ENCODE results near the gene OR5AU1. TPM values are rescaled to one million over a fixed set of nuclear protein-coding genes. Genes with fewer than 3 reads are reported as not detected.

Gene OR5AU1
- polyA plus RNA-seq, 3 donors: not detected

DNA sequence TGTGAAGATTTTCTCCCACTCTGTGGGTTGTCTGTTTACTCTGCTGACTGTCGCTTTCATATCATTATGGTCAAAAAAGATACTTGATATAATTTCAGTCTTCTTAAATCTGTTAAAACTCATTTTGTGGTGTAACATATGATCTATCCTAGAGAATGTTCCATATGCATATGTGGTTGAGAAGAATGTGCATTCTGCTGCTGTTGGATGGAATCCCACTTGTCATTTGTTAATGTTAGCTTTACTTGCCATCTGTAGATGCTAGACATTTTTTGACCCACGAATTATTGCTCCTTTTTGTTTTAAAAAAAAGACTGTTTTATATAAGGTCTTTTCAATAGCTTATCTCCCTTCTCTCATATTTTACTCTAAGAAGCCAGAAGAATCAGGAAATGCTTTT lies 26.3 kb upstream of the OR5AU1 start:
- no peak overlapping the region for H3K4me3 ChIP-seq (replicated peaks in 1 of 3; ENCODE audit: low read depth in 2 of 3, low read length in 3 of 3)
- Mint-ChIP-seq H3K36me3 (no peaks in the 10 kb centered on the region), H3K4me3 (no peak overlapping the region), H3K27me3 (ENCODE audit: low read depth in 3 of 3) (peaks cover 0 to 6% (median 0%) of the 10 kb centered on the region in 3 donors), H3K27ac (no peak overlapping the region), H3K9me3 (peaks cover 2 to 14% (median 7%) of the 10 kb centered on the region in 7 donors), H3K4me1 (peaks cover 2% of the 10 kb centered on the region)
- H3K36me3 ChIP-seq (replicated peaks in 1 of 2; ENCODE audit: control insufficient read depth in 1 of 2, insufficient read depth in 2 of 2, low read length in 2 of 2): no peaks in the 10 kb centered on the region
- H3K27ac ChIP-seq (ENCODE audit: low read depth in 1 of 2, low read length in 2 of 2): no peak overlapping the region
- no peaks in the 10 kb centered on the region for H4K20me1 ChIP-seq (ENCODE audit: insufficient read depth, low read length)
- H3K79me2 ChIP-seq (ENCODE audit: insufficient read depth, low read length): no peaks in the 10 kb centered on the region
- H3K4me2 ChIP-seq (replicated peaks; ENCODE audit: extremely low read depth, low read length, poor library complexity, severe bottlenecking): no peak overlapping the region
- no peak overlapping the region for H2AFZ ChIP-seq (ENCODE audit: insufficient read depth, low read depth, low read length, poor library complexity, severe bottlenecking)
- WGBS (ENCODE audit: insufficient coverage): no CpG with 5 or more reads among the region's 2 CpGs
- TF ChIP-seq, protein P1, sequence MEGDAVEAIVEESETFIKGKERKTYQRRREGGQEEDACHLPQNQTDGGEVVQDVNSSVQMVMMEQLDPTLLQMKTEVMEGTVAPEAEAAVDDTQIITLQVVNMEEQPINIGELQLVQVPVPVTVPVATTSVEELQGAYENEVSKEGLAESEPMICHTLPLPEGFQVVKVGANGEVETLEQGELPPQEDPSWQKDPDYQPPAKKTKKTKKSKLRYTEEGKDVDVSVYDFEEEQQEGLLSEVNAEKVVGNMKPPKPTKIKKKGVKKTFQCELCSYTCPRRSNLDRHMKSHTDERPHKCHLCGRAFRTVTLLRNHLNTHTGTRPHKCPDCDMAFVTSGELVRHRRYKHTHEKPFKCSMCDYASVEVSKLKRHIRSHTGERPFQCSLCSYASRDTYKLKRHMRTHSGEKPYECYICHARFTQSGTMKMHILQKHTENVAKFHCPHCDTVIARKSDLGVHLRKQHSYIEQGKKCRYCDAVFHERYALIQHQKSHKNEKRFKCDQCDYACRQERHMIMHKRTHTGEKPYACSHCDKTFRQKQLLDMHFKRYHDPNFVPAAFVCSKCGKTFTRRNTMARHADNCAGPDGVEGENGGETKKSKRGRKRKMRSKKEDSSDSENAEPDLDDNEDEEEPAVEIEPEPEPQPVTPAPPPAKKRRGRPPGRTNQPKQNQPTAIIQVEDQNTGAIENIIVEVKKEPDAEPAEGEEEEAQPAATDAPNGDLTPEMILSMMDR (IDR thresholded peaks at IDR 0.05): no peak
- no peaks in the 10 kb centered on the region for H3K4me1 ChIP-seq (ENCODE audit: control insufficient read depth in 1 of 2, insufficient read depth in 2 of 2, low read length in 2 of 2)
- H3K27me3 ChIP-seq (ENCODE audit: control insufficient read depth in 2 of 2, insufficient read depth in 2 of 2, low read length in 2 of 2): no peaks in the 10 kb centered on the region
- H3K9ac ChIP-seq (ENCODE audit: insufficient read depth, low read length, poor library complexity, severe bottlenecking): no peak overlapping the region
- DNase-seq: no peak
- intact Hi-C loops (cut with micrococcal nuclease): no loop called here
- H3K9me3 ChIP-seq (replicated peaks in 1 of 2; ENCODE audit: control insufficient read depth in 1 of 2, insufficient read depth in 1 of 2, low read length in 2 of 2): no peaks in the 10 kb centered on the region

DNA sequence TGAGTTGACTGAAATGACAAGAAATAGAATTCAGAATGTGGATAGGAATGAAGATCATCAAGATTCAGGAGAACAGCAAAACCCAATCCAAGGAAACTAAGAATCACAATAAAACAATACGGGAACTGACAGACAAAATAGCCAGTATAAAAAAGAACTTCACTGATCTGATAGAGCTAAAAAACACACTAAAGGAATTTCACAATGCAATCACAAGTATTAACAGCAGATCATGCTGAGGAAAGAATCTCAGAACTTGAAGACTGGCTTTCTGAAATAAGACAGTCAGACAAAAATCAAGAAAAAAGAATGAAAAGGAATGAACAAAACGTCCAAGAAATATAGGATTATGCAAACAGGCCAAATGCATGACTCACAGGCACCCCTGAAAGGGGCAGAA lies 15.3 kb upstream of the OR5AU1 start:
- Histone ChIP-seq H3K27ac (ENCODE audit: low read depth in 1 of 2, low read length in 2 of 2) (no peak overlapping the region), H3K4me2 (replicated peaks; ENCODE audit: extremely low read depth, low read length, poor library complexity, severe bottlenecking) (no peak overlapping the region), H3K9ac (ENCODE audit: insufficient read depth, low read length, poor library complexity, severe bottlenecking) (no peak overlapping the region), H3K9me3 (replicated peaks in 1 of 2; ENCODE audit: control insufficient read depth in 1 of 2, insufficient read depth in 1 of 2, low read length in 2 of 2) (peaks cover 0 to 16% of the 10 kb centered on the region in 2 donors), H3K4me3 (replicated peaks in 1 of 3; ENCODE audit: low read depth in 2 of 3, low read length in 3 of 3) (no peak overlapping the region), H3K79me2 (ENCODE audit: insufficient read depth, low read length) (no peaks in the 10 kb centered on the region), H3K4me1 (ENCODE audit: control insufficient read depth in 1 of 2, insufficient read depth in 2 of 2, low read length in 2 of 2) (no peaks in the 10 kb centered on the region), H3K27me3 (ENCODE audit: control insufficient read depth in 2 of 2, insufficient read depth in 2 of 2, low read length in 2 of 2) (no peaks in the 10 kb centered on the region), H2AFZ (ENCODE audit: insufficient read depth, low read depth, low read length, poor library complexity, severe bottlenecking) (no peak overlapping the region), H3K36me3 (replicated peaks in 1 of 2; ENCODE audit: control insufficient read depth in 1 of 2, insufficient read depth in 2 of 2, low read length in 2 of 2) (no peaks in the 10 kb centered on the region), H4K20me1 (ENCODE audit: insufficient read depth, low read length) (no peaks in the 10 kb centered on the region)
- Mint-ChIP-seq H3K36me3 (no peaks in the 10 kb centered on the region), H3K4me3 (no peak overlapping the region), H3K9me3 (peaks cover 6 to 21% (median 9%) of the 10 kb centered on the region in 7 donors), H3K27ac (no peak overlapping the region), H3K27me3 (ENCODE audit: low read depth in 3 of 3) (peaks cover 2 to 15% (median 10%) of the 10 kb centered on the region in 3 donors), H3K4me1 (no peaks in the 10 kb centered on the region)
- DNase-seq: no peak
- intact Hi-C loops (cut with micrococcal nuclease): no loop called here
- TF ChIP-seq, protein P1 (IDR thresholded peaks at IDR 0.05): no peak
- WGBS (ENCODE audit: insufficient coverage): 43% methylated on average over 1 of the region's 2 CpGs

Measured in CD14-positive monocyte (primary cell).